NCI-H2227 (cell line): ENCODE measurements around the gene PIP5K1B.

ENCODE experiments used
- DNase-seq: peaks from one replicate; lab custom pipeline; 2025; ENCODE audit not compliant: unreplicated experiment; lab: John Stamatoyannopoulos, UW

The PIP5K1B gene

GRCh38 chr9:68804911-68805889, 100.2 kb downstream of the PIP5K1B start:
- no peak for DNase-seq

- DNase-seq: no peak
Observed at GRCh38 chr9:68805890-68806517, 101.0 kb downstream of the PIP5K1B start.

GRCh38 chr9:68808338-68808890, 103.4 kb downstream of the PIP5K1B start:
- peak; percentile 16 for DNase-seq

- DNase-seq: no peak
Observed at GRCh38 chr9:68817079-68817875, 112.2 kb downstream of the PIP5K1B start.

GRCh38 chr9:68819065-68819464, 114.0 kb downstream of the PIP5K1B start:
- no peak for DNase-seq

- no peak for DNase-seq
Observed at GRCh38 chr9:68821911-68822310, 116.9 kb downstream of the PIP5K1B start.

GRCh38 chr9:68822596-68823165, 117.6 kb downstream of the PIP5K1B start:
- no peak for DNase-seq

- DNase-seq: no peak
Observed at GRCh38 chr9:68825762-68826472, 120.9 kb downstream of the PIP5K1B start.

GRCh38 chr9:68827837-68828744, 123.1 kb downstream of the PIP5K1B start:
- no peak for DNase-seq

GRCh38 chr9:68832101-68832500, 127.1 kb downstream of the PIP5K1B start:
- no peak for DNase-seq

GRCh38 chr9:68832861-68833518, 128.0 kb downstream of the PIP5K1B start:
- DNase-seq: no peak

GRCh38 chr9:68834931-68835520, 130.0 kb downstream of the PIP5K1B start:
- no peak for DNase-seq

GRCh38 chr9:68836788-68837187, 131.7 kb downstream of the PIP5K1B start:
- no peak for DNase-seq

- no peak for DNase-seq
Observed at GRCh38 chr9:68838245-68838644, 133.2 kb downstream of the PIP5K1B start.

- no peak for DNase-seq
Observed at GRCh38 chr9:68841276-68842052, 136.4 kb downstream of the PIP5K1B start.

- no peak for DNase-seq
Observed at GRCh38 chr9:68842568-68842967, 137.5 kb downstream of the PIP5K1B start.

- DNase-seq: no peak
Observed at GRCh38 chr9:68843239-68843638, 138.2 kb downstream of the PIP5K1B start.
